PC-9 (cell line): ENCODE data around the gene TRIO. TPM values are rescaled to one million over a fixed set of nuclear protein-coding genes. Genes with fewer than 3 reads are reported as not detected.

Experiments used
- BruUV-seq: library from RNA; stranded (reverse); fragments of 400-500 nt; replicated peaks from 2 replicates; lab custom pipeline; 2021; lab: Mats Ljungman, UMichigan
- CTCF ChIA-PET: fragments of 300-600 bp; sonication (Branson Sonifier 250); formaldehyde crosslinking; loops from one replicate; lab custom pipeline; 2022; ENCODE audit warnings: antibody characterized with exemption; lab: Charles Lee
- POLR2A ChIA-PET: fragments of 300-600 bp; sonication (Branson Sonifier 250); formaldehyde crosslinking; loops from one replicate; lab custom pipeline; 2022; ENCODE audit warnings: antibody characterized with exemption; ENCODE audit not compliant: unreplicated experiment; lab: Charles Lee
- DNase-seq, 2 experiments: peaks; one replicate each; pipeline versions ENCODE4 v3.0.0 to v3.0.0-alpha.2; 2015 to 2022; ENCODE audit warnings: mixed read lengths in 1 of 2
- H2AFZ ChIP-seq: fragments of 200-600 bp; sonication (generic); 2 replicates; pipeline ENCODE4 v1.8.1; 2017; ENCODE audit warnings: antibody characterized with exemption
- H3F3A ChIP-seq: fragments of 200-600 bp; sonication (generic); 2 replicates; pipeline ENCODE4 v1.8.1; 2017; ENCODE audit warnings: antibody characterized with exemption, mild to moderate bottlenecking, low read depth; ENCODE audit not compliant: insufficient read depth
- H3K27ac ChIP-seq: fragments of 200-600 bp; sonication (generic); 2 replicates; pipeline ENCODE4 v1.6.1; 2016; ENCODE audit warnings: mixed run types
- H3K27me3 ChIP-seq: fragments of 200-600 bp; sonication (generic); 2 replicates; pipeline ENCODE4 v1.6.1; 2016; ENCODE audit warnings: low read depth, mixed run types; ENCODE audit not compliant: insufficient read depth
- H3K36me3 ChIP-seq: fragments of 200-600 bp; sonication (generic); 2 replicates; pipeline ENCODE4 v1.6.1; 2016; ENCODE audit warnings: low read depth, mixed run types
- H3K4me1 ChIP-seq: fragments of 200-600 bp; sonication (generic); replicated peaks from 2 replicates; pipeline ENCODE4 v1.6.1; 2016; ENCODE audit warnings: mixed run types; ENCODE audit not compliant: insufficient read depth
- H3K4me2 ChIP-seq: fragments of 200-600 bp; sonication (generic); 2 replicates; pipeline ENCODE4 v1.6.1; 2017; ENCODE audit warnings: mixed run types
- H3K4me3 ChIP-seq: fragments of 200-600 bp; sonication (generic); 2 replicates; pipeline ENCODE4 v1.6.1; 2016; ENCODE audit warnings: mixed run types
- H3K79me2 ChIP-seq: fragments of 200-600 bp; sonication (generic); 2 replicates; pipeline ENCODE4 v1.6.1; 2017; ENCODE audit warnings: low read depth, mixed run types
- H3K9me2 ChIP-seq: fragments of 200-600 bp; sonication (generic); 2 replicates; pipeline ENCODE4 v1.8.1; 2017; ENCODE audit warnings: mild to moderate bottlenecking; ENCODE audit not compliant: insufficient read depth
- H3K9me3 ChIP-seq: fragments of 200-600 bp; sonication (generic); 2 replicates; pipeline ENCODE4 v1.8.1; 2016; ENCODE audit warnings: low read depth; ENCODE audit not compliant: insufficient read depth
- H4K20me1 ChIP-seq: fragments of 200-600 bp; sonication (generic); 2 replicates; pipeline ENCODE4 v1.8.1; 2017; ENCODE audit not compliant: insufficient read depth
- CTCF ChIP-seq: fragments of 200-600 bp; sonication (generic); conservative IDR thresholded peaks from 2 replicates; pipeline ENCODE4 v1.6.1; 2017; ENCODE audit warnings: mixed run types, antibody characterized with exemption, mild to moderate bottlenecking, moderate library complexity
- EZH2 ChIP-seq: fragments of 200-600 bp; sonication (generic); IDR thresholded peaks from 2 replicates; pipeline ENCODE4 v1.8.0; 2017; ENCODE audit warnings: antibody characterized with exemption, low read depth
- intact Hi-C: fragments of 100-400 bp; cut with micrococcal nuclease; formaldehyde crosslinking; loops from one replicate; pipeline ENCODE4 v1.10.0; 2022; ENCODE audit not compliant: unreplicated experiment
- total RNA-seq: library from RNA; stranded (reverse); gene quantifications from 2 replicates; pipeline ENCODE4 v1.2.3, GENCODE V29; 2021

Gene TRIO
- total RNA-seq, 1 experiment from 2014 or later, result 596 TPM

GRCh38 chr5:14239404-14239803, 96.3 kb downstream of the TRIO start:
- Histone ChIP-seq H3F3A (peaks cover 38% of the 10 kb centered on the region), H3K4me2 (no peak overlapping the region), H3K9me2 (no peaks in the 10 kb centered on the region; the same call in 1 of the 2 replicates), H3K4me3 (no peak overlapping the region), H4K20me1 (peaks cover 3% of the 10 kb centered on the region), H3K9me3 (0 out of 2 replicates have a peak, but pooled peaks cover 4% of the 10 kb centered on the region), H3K36me3 (no peaks in the 10 kb centered on the region), H3K79me2 (peaks cover 98% of the 10 kb centered on the region), H3K27me3 (no peaks in the 10 kb centered on the region), H2AFZ (no peak overlapping the region), H3K27ac (no peak overlapping the region), H3K4me1 (peaks cover 29% of the 10 kb centered on the region)
- no TSS peak for BruUV-seq
- intact Hi-C loops, result no loop called here
- ChIA-PET CTCF (no interaction called here), POLR2A (no interaction called here)
- TF ChIP-seq CTCF (no peak), EZH2 (no peak)
- DNase-seq, result no peak

GRCh38 chr5:14239951-14240350, 96.8 kb downstream of the TRIO start:
- Histone ChIP-seq H3K4me2 (no peak overlapping the region), H3K79me2 (peaks cover 99% of the 10 kb centered on the region), H4K20me1 (peaks cover 8% of the 10 kb centered on the region), H2AFZ (no peak overlapping the region), H3K27me3 (no peaks in the 10 kb centered on the region), H3K27ac (0 out of 2 replicates have a peak overlapping the region, but pooled peaks have one; percentile 8), H3K9me3 (0 out of 2 replicates have a peak, but pooled peaks cover 4% of the 10 kb centered on the region), H3K4me1 (peaks cover 24% of the 10 kb centered on the region), H3K4me3 (no peak overlapping the region), H3K9me2 (no peaks in the 10 kb centered on the region; the same call in 1 of the 2 replicates), H3F3A (peaks cover 38% of the 10 kb centered on the region), H3K36me3 (no peaks in the 10 kb centered on the region)
- POLR2A ChIA-PET, result interaction anchor here (0.6 kb wide), 1 partner anchor 213 kb away, joined by 3 read pairs; no protein-coding TSS in a partner anchor
- DNase-seq, result no peak
- intact Hi-C loops, result no loop called here
- no peak for TF ChIP-seq CTCF
- no peak for TF ChIP-seq EZH2
- CTCF ChIA-PET, result no interaction called here
- no TSS peak for BruUV-seq

GRCh38 chr5:14240359-14240758, 97.2 kb downstream of the TRIO start:
- BruUV-seq, result no TSS peak
- H3K79me2 ChIP-seq, result peaks cover 99% of the 10 kb centered on the region
- H3K36me3 ChIP-seq, result no peaks in the 10 kb centered on the region
- peaks cover 23% of the 10 kb centered on the region for H3K4me1 ChIP-seq
- H3K27me3 ChIP-seq, result no peaks in the 10 kb centered on the region
- intact Hi-C loops, result no loop called here
- DNase-seq, result no peak
- no peak overlapping the region for H3K4me2 ChIP-seq
- H4K20me1 ChIP-seq, result peaks cover 11% of the 10 kb centered on the region
- H2AFZ ChIP-seq, result no peak overlapping the region
- peaks cover 40% of the 10 kb centered on the region for H3F3A ChIP-seq
- TF ChIP-seq CTCF (no peak), EZH2 (no peak)
- 0 out of 2 replicates have a peak overlapping the region, but pooled peaks have one; percentile 8 for H3K27ac ChIP-seq
- H3K9me2 ChIP-seq, result no peaks in the 10 kb centered on the region; the same call in 1 of the 2 replicates
- ChIA-PET CTCF (interaction anchor here (0.6 kb wide), 1 partner anchor 30 kb away, joined by 3 read pairs; no protein-coding TSS in a partner anchor), POLR2A (interaction anchor here (0.6 kb wide), 1 partner anchor 214 kb away, joined by 3 read pairs; no protein-coding TSS in a partner anchor)
- no peak overlapping the region for H3K4me3 ChIP-seq
- H3K9me3 ChIP-seq, result 0 out of 2 replicates have a peak, but pooled peaks cover 4% of the 10 kb centered on the region
